Measurements from ENCODE around the gene XYLT1.

- TF ChIP-seq, protein P1, sequence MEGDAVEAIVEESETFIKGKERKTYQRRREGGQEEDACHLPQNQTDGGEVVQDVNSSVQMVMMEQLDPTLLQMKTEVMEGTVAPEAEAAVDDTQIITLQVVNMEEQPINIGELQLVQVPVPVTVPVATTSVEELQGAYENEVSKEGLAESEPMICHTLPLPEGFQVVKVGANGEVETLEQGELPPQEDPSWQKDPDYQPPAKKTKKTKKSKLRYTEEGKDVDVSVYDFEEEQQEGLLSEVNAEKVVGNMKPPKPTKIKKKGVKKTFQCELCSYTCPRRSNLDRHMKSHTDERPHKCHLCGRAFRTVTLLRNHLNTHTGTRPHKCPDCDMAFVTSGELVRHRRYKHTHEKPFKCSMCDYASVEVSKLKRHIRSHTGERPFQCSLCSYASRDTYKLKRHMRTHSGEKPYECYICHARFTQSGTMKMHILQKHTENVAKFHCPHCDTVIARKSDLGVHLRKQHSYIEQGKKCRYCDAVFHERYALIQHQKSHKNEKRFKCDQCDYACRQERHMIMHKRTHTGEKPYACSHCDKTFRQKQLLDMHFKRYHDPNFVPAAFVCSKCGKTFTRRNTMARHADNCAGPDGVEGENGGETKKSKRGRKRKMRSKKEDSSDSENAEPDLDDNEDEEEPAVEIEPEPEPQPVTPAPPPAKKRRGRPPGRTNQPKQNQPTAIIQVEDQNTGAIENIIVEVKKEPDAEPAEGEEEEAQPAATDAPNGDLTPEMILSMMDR (IDR thresholded peaks at IDR 0.05), result no peak
- no peak for TF ChIP-seq POLR2A (IDR thresholded peaks at IDR 0.05)
Measured at GRCh38 chr16:17470908-17471718, at the start of gene XYLT1.
